NOMO-1 treated with DMSO at 0.1 percent for 48 hours (cell line): ENCODE results near the gene CDH2.

Experiments used
- DNase-seq: peaks from one replicate; lab custom pipeline; 2025; ENCODE audit not compliant: unreplicated experiment; lab: John Stamatoyannopoulos, UW

Gene CDH2

GRCh38 chr18:28176948-28177827, at the start of gene CDH2:
TSS of gene CDH2 (minus strand) at chr18:28177130. CDS start at chr18:28177022, 108 bp downstream.
- DNase-seq = no peak

DNA sequence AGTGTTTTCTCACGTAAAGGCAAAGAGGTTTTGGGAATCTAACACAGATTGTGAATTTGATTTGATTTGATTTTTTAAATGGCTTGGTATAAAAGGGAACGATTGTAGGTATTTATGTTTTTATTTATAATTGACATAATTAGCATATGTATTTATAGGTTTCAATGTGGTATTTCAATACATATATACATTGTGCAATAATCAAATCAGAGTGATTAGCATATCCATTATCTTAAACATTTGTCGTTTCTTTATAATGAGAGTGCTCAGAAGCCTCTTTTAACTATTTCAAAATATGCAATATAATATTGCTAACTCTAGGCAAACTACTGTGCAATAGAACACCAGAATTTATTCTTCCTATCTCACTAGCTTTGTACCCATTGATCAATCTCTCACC, 35.1 kb upstream of the CDH2 start:
- no peak for DNase-seq

- DNase-seq = no peak
Measured at GRCh38 chr18:28208712-28209265, 31.9 kb upstream of the CDH2 start.

- no peak for DNase-seq
Measured at GRCh38 chr18:28208268-28208667, 31.3 kb upstream of the CDH2 start.

DNA sequence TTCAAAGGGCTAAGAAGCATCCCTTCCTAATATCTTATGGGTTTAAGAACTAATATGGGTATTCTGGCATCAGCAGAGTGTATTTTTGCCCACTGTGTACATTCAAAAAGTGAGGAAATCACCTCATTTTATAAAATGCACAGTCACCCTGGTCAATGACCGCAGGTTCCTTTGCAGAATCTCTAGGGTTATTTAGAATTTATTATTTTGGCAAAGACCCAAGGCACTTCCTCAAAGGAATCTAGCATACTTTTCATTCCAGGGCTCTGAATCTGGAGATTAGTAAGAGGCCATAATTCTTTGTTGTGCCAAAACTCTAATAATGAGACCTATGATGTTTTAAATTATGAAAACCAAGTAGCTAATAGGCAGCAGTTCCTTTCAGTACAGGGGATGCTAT, 27.2 kb upstream of the CDH2 start:
- no peak for DNase-seq

- DNase-seq = no peak
Measured at GRCh38 chr18:28201056-28201455, 24.1 kb upstream of the CDH2 start.

DNA sequence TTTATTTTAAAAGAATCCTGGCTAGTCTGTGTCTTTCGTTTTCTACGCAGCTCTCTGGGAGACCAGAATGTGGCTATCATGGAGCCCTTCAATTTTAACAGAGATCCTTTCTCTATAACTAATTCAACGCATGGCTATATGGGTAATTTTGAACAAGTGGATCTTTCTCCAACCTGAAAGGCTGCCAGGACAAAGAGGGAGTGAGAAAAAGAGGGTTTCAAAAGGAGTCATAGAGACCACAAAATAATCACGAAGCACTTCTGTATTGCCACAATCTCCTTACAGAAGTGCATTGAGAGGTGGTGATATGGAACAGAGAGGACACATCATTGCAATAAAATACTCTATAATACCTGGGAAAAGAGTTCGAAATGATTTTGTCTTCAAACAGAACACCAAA, 21.7 kb upstream of the CDH2 start:
- no peak for DNase-seq

DNA sequence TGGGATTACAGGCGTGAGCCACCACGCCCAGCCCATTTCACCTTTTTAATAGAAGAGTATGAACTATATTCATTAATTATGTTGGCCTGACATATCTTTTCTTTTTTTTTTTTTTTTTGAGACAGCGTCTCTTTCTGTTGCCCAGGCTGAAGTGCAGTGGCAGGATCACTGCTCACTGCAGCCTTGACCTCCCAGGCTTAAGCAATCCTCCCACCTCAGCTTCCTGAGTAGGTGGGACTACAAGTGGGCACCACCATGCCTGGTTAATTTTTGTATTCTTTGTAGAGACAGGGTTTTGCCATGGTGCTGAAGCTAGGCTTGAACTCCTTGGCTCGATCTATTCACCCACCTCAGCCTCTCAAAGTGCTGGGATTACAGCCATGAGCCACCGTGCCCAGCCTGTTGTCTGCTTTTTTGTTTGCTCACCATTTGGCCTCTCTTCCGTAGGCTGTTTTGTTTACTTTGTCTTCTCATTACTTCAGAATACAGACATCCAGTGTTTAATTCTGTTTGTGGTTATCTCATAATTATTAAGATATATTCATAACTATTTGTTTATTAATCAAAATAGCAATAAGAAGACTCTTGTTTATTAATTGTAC, 16.3 kb upstream of the CDH2 start:
- DNase-seq = no peak

DNA sequence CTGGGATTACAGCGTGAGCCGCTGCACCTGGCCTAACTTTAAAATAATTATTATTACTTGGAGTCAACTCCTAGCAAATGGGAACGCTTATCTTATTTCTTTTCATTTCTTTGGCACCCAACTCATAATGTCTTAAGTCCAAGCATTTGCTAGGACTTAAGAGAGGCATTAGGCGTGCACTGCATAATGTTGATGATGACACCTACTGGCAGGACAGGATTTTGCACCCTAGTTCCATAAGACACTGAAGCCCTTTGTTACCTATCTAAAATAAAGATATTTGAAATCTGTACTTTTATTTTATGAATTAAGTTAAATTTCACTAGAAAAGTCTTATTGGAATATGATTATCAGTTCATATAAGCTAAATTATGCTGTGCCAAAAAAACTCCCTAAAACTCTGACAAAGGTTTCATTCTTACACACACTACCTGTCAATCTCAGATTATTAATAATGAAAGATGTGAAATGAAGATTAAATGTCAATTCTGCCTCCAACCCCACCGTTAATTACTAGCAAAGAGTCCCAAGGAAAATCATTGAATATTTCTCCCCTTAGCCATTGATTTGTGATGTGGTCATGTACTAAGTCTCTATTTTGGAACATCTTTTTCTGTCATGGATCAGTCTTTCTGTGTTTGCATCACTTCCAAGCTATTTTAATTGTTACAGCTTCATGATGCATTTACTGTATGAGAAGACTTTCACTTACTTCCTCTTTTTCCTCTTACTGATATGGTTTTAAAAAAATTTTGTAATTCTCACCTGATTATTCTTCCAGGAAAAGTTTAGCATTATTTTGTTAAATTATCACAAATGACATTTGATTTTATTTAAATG, 12.7 kb upstream of the CDH2 start:
- no peak for DNase-seq

- DNase-seq = no peak
Measured at GRCh38 chr18:28185121-28185520, 8.2 kb upstream of the CDH2 start.

DNA sequence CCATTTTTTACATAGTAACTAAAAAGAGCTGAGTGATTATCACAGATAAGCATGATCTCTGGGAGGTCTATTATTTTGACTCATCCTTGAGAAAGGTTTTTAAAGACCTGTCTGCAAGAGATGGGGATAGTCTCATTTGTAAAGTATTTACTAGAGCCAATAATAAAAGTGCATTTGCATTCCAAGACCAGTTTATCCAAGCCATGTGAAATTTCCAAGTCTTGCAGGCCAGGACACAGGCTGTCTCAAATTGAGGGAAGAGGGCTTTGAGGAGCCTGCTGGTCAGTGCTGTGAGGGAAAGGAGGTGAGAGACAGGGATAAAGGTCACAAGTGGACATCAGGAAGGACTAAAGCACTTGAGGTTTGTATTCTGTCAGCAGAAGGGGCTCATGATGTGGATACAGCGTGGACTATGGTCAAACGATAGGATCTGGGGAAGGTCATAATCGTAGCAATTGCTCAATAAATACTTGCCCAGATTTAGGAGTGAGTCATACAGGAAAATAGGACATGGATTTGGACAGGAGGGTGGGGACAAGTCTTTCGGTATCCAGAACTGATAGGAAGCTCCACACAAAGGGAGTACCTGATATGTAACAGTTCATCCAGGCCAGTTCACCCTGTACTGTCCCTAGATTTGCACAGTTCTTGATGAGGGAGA, 6.6 kb upstream of the CDH2 start:
- no peak for DNase-seq

GRCh38 chr18:28181616-28182015, 4.7 kb upstream of the CDH2 start:
- DNase-seq = no peak

DNA sequence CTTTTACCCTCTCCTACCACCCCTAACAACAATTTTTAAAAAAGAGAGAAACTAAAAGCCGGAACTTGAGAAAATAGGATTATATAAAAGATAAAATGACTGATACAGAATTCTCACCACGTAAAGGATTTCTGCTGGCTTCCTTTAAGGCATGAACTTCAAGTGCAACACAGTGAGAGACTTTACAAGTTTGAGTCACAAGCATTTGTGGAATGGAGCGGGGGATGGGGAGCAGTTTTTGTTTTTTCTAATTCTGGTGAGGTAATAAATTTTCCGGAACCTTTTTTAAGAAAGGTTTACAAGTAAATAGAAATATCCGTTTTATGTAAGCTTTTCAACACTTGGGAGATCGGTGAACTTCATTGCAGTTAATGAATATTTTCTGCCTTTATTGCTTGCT, 1.8 kb upstream of the CDH2 start:
- no peak for DNase-seq

DNA sequence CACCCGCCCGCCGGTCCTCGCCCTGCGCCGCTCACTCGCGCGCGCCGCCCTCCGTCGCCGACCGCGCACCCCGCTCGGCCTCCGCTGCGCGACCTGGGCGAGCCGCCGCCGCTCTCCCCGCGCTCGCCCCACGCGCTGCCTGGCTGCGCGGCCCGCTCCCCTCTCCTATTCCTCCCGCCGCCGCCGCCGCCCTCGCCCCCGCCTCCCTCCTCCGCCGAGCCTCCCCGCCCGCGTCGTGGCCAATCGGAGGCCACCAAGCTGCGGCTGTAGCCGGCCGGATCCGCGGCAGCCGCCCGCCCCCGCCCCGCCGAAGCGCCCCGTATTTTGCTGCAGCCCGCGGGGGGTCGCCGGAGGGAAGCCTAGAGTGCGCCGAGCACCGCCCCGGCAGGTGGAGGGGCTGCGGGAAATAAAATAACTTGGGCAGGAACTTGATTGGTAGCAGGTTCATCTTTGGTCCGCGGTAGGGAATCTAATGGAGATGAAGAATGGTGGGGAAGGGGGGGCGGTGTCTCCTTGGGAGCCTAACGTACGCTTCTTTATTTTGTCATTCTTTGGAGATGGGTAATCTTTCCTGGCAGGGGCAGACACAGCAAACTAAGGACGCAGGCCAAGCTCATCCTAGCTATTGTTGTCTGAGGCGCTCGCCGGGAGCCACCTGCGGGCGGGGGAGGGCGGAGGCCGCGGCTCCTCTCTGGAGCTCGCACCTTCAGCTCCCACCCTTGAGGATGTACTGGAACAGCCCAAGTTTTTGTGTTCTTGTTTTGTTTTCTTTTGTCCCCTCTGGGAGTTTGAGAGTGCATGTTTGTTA, 1.1 kb upstream of the CDH2 start:
- DNase-seq = no peak

DNA sequence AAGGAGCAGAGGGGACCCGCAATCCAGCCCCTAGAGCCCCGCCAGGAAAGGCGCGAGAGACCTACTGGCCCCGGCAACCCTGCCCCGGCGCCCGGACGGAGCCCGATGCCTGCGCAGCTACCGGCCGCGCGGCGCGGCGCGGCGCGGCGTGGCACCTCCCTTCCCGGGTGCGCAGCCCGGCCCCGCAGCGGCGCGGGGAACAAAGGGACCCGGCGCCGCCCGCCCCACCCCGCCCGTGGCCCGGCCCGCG, 307 bp downstream of the CDH2 start:
- DNase-seq = no peak

DNA sequence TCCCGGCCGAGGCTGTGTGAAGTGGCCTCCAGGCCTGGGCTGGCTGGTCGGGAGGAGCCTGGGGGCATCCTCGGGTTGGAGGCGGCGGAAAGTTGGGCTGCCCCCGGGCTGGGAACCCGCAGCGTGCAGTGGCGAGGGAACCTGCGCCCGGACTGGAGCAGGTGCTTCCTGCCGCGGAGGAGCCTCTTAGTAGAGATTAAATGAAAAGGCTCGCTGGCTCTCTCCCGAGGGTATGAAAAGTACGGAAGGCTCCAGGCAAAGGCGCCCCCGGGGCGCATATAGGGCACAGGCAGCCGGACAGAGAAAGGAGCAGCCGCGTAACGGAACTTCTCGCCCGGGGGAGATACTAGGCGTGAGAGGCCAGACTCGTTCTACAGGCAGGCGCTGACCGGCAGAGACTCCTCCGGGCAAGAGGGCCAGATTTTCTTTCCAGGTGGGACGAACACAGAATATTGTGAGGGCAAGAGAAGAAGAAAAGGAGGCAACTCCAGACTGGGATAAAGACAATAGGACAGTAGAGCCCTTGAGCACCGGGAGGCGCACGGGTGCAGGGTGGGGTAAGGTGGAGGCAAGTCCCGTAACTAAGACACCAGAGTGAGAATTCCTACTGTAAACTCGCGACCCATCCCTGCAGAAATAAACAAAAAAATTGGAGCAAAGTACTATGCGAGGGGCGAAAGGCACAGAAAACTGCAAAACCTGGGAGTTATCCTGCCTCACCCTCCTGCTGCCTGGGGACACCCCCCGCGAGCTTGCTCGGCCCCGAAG, 816 bp downstream of the CDH2 start:
- DNase-seq = no peak

DNA sequence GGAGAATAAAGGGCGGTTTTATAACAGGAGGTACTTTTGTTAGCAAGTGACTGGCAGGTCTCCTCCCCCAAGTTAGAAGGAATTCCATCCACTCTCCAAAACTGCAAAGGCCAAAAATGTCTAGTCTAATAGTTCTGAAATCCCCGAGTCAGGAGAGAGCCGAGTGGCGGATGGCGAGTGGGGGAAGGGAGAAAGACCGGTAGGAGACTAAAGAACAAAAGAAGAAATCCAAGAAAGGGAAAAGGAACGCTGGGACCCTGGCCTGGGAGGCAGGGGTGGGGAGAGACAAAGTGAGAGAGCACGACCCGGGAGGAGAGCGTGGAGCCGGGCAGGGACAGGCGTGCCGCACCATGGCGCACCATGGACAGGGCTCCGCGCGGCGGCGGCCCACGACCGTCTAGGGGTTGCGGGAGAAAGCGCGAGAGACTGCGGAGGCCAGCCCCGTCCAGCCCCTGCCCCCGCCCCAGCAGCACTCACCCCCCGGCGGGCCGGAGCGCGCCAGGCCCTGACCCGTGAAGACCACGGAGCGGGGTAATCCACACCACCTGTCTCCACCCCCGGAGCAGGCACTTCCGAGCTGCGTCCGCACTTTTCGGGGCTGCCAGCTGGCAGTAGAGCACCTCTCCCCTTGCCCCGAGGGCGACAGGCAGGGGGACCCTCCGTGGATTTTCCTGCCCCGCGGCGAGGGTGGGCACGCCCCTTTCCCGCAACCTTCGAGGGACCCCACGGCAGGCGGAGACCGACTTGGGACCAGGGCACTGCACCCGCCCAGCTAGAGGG, 1.6 kb downstream of the CDH2 start:
- DNase-seq = no peak

GRCh38 chr18:28174181-28174905, 2.6 kb downstream of the CDH2 start:
- no peak for DNase-seq
